ENCODE data around the gene RARB.

GRCh38 chr3:25416176-25416575 lies 11.9 kb upstream of the RARB start:
- no peak for TF ChIP-seq CTCF (IDR thresholded peaks at IDR 0.05; ENCODE audit: poor library complexity, severe bottlenecking)
- no peak for TF ChIP-seq POLR2AphosphoS5 (IDR thresholded peaks at IDR 0.05)
- no peak for TF ChIP-seq EZH2 (IDR thresholded peaks at IDR 0.05; ENCODE audit: borderline replicate concordance, insufficient read depth, low read length, poor library complexity, severe bottlenecking)
- TF ChIP-seq RAD21 (conservative IDR thresholded peaks at IDR 0.05): no peak
- no peak for TF ChIP-seq EP300 (conservative IDR thresholded peaks at IDR 0.05; ENCODE audit: poor library complexity, severe bottlenecking)
- TF ChIP-seq, protein P1, sequence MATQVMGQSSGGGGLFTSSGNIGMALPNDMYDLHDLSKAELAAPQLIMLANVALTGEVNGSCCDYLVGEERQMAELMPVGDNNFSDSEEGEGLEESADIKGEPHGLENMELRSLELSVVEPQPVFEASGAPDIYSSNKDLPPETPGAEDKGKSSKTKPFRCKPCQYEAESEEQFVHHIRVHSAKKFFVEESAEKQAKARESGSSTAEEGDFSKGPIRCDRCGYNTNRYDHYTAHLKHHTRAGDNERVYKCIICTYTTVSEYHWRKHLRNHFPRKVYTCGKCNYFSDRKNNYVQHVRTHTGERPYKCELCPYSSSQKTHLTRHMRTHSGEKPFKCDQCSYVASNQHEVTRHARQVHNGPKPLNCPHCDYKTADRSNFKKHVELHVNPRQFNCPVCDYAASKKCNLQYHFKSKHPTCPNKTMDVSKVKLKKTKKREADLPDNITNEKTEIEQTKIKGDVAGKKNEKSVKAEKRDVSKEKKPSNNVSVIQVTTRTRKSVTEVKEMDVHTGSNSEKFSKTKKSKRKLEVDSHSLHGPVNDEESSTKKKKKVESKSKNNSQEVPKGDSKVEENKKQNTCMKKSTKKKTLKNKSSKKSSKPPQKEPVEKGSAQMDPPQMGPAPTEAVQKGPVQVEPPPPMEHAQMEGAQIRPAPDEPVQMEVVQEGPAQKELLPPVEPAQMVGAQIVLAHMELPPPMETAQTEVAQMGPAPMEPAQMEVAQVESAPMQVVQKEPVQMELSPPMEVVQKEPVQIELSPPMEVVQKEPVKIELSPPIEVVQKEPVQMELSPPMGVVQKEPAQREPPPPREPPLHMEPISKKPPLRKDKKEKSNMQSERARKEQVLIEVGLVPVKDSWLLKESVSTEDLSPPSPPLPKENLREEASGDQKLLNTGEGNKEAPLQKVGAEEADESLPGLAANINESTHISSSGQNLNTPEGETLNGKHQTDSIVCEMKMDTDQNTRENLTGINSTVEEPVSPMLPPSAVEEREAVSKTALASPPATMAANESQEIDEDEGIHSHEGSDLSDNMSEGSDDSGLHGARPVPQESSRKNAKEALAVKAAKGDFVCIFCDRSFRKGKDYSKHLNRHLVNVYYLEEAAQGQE (IDR thresholded peaks at IDR 0.05; ENCODE audit: borderline replicate concordance): no peak
- TF ChIP-seq SMC3 (conservative IDR thresholded peaks at IDR 0.05; ENCODE audit: poor library complexity): no peak
- TF ChIP-seq TAF1 (IDR thresholded peaks at IDR 0.05; ENCODE audit: low read depth): no peak

Data from neural cell (in vitro differentiated cells).